Measurements from ENCODE around the gene STXBP3.
A peak's percentile ranks its signal among the peaks of the same experiment; 100 is the strongest.

The STXBP3 gene

DNA sequence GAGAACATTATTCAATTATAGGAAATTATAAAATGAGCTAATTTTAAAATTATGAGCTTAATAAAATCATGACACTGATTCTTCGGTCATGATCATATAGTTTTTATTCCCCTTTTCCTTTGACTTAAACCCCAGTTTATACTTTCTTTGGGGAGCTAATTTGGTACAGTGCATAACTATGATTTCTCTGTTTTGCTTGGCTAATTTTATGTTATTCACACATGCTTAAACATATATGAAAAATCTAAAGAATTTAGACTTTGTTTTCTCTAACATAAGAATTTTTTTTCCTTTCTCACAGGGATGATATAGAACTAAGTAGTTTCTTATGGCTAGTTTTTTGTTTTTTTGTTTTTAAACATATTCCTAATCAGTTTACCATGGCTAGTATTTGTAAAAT, 52.5 kb downstream of the STXBP3 start:
- no peak for DNase-seq (ENCODE audit: low read depth in 2 of 2)

DNA sequence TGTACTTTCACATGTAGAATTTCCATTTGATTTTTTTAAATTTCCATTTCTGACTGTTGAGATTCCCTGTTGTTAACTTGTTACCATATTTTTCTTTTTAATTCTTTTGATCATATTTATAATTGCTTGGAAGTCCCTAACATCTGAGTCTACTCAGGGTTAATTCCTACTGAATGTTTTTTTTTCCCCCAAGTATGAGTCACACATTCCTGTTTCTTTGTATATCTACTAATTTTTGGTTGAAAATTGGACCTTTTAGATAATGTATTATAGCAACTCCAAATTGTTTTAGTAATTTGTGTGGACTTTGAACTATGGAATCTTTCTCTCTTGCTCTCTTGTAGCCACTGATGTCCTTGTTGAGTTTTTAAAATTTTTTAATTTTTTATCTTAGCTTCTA, 54.6 kb downstream of the STXBP3 start:
- DNase-seq (ENCODE audit: low read depth in 2 of 2) = no peak

DNA sequence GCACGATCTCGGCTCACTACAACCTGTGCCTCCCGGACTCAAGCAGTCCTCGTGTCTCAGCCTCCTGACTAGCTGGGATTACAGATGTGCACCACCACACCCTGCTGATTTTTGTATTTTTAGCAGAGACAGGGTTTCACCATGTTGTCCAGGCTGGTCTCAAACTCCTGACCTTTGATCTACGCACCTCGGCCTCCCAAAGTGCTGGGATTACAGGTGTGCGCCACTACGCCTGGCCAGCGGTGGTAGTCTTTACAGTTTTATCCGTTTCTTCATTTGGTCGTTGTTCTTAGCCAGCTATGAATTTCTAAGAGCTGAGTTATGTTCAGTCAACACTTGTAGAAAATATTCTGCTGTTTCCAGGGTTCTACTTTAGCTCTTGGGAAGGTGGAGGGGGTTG, 57.1 kb downstream of the STXBP3 start:
- no peak for DNase-seq (ENCODE audit: low read depth in 2 of 2)

GRCh38 chr1:108808438-108808837, 62.0 kb downstream of the STXBP3 start:
- DNase-seq (ENCODE audit: low read depth in 2 of 2) = no peak

GRCh38 chr1:108811611-108812010, 65.1 kb downstream of the STXBP3 start:
- DNase-seq (ENCODE audit: low read depth in 2 of 2) = no peak

DNA sequence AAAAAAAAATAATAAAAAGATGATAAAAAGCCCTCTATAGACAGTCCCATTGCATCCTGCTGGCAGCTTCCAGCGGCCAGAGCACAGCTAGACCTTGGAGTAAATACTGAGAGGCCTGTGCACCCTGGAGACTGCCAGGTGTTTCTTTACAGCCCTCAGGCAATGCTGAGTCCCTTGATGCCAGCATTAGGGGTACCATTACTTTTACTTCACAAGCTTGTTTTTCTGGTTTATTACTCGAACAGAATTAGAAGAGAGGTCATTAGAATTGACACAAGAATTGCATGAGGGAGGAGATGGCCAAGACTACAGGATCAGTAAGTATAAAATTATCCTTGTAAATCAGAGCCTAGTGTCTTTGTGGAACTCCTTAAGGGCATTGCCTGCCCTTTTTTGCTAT, 66.9 kb downstream of the STXBP3 start:
- no peak for DNase-seq (ENCODE audit: low read depth in 2 of 2)

- no peak for DNase-seq (ENCODE audit: low read depth in 2 of 2)
Measured at GRCh38 chr1:108814343-108815125, 68.1 kb downstream of the STXBP3 start.

- no peak for DNase-seq (ENCODE audit: low read depth in 2 of 2)
Measured at GRCh38 chr1:108815566-108815965, 69.1 kb downstream of the STXBP3 start.

DNA sequence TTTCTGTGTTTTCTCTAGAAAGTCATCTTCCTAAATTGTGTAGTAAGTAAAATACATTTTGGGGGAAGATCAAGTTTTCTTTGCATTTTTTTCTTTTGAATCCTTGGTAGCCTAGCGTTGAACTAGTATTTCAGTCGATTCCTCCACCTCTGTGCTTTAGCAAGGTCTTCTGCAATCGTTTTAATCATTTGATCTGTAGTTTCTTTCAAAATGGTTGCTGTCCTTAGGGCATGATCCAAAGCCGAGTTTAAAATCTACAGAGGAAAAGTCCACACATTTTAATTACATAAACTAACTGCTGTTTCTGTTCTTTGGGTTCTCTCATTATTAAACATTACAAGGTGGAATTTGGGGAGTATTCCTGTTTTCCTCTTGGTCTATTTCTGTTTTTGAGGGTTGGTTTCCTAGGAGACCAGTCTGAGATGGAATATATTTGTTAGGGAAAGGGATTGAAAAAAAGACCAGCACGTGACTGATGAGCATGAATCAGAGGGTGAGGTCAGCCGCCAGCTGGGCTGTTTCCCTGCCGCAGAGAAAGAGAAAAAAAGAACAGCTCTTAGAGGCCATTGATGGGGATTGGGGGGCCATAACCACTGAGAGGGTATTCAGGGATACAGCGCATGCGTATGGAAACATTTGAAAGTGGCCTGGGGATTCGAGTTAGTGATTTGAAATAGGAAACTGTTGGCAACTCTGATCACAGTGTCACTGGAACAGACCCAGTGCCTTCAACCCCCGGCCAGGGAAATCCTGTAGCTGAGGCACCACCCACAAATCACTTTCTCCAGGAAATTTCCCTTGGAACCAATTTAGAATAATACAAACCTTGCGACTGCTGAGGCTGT, 69.8 kb downstream of the STXBP3 start:
- DNase-seq (ENCODE audit: low read depth in 2 of 2) = no peak

DNA sequence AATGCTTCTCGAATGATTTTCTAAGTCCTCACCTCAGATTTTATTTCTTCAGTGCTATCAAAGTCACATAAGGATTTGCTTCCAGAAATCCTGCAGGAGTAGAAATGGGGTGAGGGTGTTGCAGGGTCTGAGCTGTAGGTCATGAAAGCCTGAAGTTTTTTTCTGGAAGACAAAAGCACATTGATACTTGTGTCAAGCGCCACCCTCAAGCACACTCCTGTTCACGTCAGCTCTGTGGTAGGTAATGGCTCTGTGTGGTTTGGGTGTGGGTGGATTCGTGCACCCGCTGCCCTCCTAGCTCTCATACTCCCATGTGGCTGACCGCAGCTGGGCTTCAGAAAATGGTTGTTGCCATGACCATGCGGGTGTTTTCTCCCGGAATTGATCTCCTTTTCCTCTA, 70.5 kb downstream of the STXBP3 start:
- no peak for DNase-seq (ENCODE audit: low read depth in 2 of 2)

GRCh38 chr1:108817811-108818210, 71.3 kb downstream of the STXBP3 start:
- DNase-seq (ENCODE audit: low read depth in 2 of 2) = no peak

DNA sequence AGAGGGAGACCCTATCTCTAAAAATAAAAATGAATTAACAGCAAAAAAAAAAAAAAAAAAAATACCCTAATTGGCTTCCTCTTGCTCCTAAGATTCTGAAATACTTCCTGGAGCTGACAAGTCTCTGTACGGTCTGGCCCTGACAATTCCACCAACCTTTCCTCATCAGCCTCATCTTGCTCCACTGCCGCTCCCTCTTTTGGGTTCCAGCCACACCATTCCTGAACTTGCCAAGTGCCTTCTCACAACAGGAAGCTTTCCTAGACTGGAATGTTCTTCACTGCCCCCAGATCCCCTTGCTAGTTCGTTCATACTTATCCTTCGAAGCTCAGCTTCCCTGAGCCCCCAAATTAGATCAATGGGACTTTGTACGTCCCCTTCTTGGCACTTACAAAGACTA, 73.4 kb downstream of the STXBP3 start:
- no peak for DNase-seq (ENCODE audit: low read depth in 2 of 2)

DNA sequence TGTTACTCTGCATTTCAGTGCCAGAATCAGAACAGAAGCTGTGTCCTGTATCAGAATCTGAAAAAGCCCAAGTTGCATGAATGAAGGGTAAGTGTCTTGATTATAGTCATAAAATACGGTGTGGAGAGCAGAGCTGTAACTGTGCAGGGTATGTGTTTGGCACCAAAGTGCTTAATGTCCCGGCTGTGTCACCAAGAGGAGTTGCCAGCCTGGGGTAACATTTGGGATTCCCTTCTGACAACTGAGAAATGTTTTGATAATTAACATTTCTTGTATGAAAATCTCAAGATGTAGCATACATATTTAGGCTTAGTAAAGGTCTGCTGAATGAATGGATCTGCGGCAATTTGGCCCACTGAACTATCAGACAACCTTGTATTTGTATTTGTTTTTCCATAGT, 77.2 kb downstream of the STXBP3 start:
- DNase-seq (ENCODE audit: low read depth in 2 of 2) = no peak

- no peak for DNase-seq (ENCODE audit: low read depth in 2 of 2)
Measured at GRCh38 chr1:108824051-108824450, 77.6 kb downstream of the STXBP3 start.

DNA sequence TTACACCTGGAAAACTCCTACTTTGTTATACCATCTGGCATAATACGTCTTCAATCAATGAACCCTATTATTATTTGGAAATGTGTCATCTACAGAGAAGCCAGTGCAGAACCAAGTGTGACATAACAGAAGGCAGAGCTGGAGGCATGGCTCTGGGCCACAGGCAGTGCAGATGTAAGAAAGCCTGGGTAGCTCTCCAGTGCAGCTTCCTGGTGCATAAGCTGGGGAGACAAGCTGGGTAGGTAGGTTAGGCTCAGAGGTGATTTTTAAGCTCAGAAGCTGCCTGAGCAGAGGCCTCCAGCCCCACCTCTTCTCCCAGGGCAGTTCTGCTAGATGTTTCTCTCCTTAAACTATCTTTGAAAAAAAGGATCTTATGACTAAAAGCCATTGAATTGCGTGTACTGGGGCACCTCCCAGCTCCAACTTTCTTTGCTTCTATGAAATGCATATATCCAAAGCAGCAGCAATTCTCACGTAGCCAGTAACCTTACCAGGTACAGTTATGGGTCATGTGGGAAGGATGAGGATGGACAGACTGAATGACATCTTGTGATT, 79.7 kb downstream of the STXBP3 start:
- DNase-seq (ENCODE audit: low read depth in 2 of 2) = no peak

DNA sequence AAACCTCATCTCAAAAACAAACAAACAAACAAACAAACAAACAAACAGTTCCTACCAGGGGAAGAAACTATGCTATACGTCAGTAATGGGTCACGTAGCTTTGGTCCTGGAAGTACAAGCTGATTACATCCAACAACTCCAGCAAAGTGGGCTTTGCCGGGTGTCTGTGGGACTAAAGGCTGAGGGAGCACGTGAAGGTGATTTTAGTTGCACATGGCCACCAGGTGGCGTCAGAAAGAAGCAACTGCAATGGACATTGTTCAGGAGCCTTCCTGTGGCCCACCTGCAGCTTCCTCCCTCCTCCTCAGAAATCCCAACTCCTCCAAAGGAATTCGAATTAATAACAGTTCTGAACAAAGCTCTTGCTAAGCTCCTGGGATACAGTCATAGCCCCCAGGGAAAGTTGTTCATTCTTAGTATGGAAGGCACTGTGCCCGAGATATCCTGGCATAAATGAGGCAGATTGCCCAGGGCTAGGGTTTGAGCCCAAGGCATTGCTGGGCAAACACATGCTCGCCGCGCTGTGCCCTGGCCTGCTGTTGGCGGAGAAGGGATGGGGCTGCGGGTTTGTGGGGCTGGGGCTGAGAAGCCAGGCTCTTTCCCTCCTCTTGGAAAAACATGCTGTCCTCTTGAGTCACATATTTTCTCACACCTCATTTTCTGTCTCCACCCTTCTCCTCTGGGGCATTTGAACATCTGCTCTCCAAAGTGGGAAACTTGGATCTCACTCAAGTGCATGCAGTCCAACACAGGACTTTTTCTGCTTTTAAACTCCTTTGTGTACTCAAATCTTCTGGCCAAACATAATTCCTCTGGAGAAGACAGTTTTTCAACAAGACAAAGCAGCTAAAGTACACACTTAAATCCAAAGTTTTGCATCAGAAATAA, 81.8 kb downstream of the STXBP3 start:
- peak; percentile 32 to 52 for DNase-seq (ENCODE audit: low read depth in 2 of 2)

- DNase-seq (ENCODE audit: low read depth in 2 of 2) = no peak
Measured at GRCh38 chr1:108829498-108829916, 83.0 kb downstream of the STXBP3 start.

DNA sequence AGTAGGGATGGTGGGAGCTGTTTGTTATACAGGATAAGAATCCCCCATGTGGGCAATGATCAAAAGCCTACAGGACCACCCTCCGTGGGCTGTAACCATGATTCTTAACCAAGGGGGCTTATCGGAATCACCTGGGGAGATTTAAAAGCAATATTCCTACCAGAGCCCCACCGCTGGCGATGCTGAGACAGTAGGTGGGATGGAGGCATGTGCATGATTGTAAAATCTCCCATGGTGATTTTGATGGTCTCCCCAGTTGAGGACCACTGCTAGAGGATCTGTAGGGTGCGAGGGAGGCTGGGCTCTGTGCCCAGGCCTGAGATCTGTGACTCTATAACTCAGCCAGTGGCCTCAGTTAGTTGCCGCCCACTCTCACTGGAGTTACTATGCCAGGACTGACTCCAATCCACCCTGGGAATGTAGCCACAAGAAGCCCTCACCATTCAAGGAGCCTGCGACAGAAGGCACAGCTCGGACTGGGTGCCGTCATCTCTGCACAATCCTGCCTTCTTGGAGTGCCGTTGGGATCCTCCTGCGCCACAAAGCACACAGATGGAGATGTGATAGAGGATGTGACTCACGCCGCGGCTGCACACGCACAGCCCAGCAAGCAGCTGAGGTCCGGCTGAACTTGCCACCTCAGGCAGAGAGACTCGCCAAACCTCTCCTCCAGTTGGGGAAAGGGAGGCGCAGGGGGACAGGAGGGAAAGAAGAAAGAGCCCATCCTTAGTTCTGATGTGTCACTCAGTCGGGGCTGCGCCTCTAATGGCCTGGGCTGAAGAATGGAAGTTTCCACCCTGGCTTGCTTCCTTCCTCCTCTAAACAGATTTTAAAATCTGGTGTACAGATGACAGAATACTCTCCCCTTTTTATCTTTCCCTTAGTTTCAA, 83.9 kb downstream of the STXBP3 start:
- no peak for DNase-seq (ENCODE audit: low read depth in 2 of 2)

GRCh38 chr1:108831225-108831624, 84.8 kb downstream of the STXBP3 start:
- DNase-seq (ENCODE audit: low read depth in 2 of 2) = no peak

DNA sequence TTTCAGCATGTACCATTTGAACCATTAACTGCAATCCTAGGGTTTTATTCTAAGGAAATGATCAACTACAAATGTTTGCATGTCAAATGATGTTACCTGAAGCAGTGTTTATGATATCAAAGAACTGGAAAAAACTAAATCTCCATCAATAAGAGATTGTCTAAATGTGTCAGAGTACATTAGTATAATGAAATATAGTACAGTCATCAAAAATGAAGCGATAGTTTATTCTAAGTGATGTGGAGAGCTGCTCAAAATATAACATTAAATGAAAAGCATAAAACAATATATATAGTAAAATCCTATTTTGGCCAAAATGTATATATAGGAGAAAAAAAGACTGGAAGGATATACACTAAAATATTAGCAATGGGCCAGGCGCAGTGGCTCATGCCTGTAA, 86.5 kb downstream of the STXBP3 start:
- no peak for DNase-seq (ENCODE audit: low read depth in 2 of 2)

- DNase-seq (ENCODE audit: low read depth in 2 of 2) = no peak
Measured at GRCh38 chr1:108841703-108842102, 95.2 kb downstream of the STXBP3 start.

Measured in stimulated activated CD8-positive, alpha-beta memory T cell treated with anti-CD3 and anti-CD28 coated beads, Interleukin-2, amount 100 ng/mL, for 48 hours (primary cell).